GM18520 (cell line): ENCODE results near the gene SCN11A.

Experiments
- ATAC-seq: cut with Tn5 transposase; IDR thresholded peaks from one replicate; pipeline ENCODE4 v1.9.1; 2021; ENCODE audit not compliant: unreplicated experiment

The SCN11A gene

DNA sequence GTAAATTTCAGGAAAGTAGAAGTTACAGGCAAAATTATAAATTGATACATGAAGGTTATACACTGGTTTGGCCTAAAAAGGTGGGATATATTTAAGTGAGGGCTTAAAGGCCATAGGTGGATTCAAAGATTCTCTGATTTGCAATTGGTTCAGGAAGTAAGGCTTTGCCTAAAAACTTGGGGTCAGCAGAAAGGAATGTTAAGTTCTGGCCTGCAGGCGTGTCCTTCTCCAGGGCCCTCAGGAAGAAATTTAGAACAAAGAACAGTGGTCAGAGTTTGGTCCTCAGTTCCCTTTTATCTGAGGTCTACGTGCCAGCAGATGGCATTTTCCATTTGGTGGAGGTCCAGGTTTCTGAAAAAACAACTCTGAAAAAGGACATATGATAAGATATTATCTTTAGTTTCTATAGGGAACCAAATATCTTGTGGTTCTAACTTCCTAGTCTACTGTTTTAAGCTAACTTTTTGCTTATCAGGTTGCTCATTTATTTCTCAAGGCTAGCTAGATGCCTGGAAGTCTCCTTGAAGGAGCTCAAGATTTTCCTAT, 40.5 kb downstream of the SCN11A start:
- no peak for ATAC-seq

GRCh38 chr3:39005295-39005694, 46.4 kb downstream of the SCN11A start:
- no peak for ATAC-seq
